ENCODE results near the gene COPB1. TPM values are rescaled to one million over a fixed set of nuclear protein-coding genes. Genes with fewer than 3 reads are reported as not detected.

COPB1 gene
- total RNA-seq, 1 donor = 221 TPM

GRCh38 chr11:14518820-14519219, 19.2 kb upstream of the COPB1 start:
- TF ChIP-seq, protein P1, sequence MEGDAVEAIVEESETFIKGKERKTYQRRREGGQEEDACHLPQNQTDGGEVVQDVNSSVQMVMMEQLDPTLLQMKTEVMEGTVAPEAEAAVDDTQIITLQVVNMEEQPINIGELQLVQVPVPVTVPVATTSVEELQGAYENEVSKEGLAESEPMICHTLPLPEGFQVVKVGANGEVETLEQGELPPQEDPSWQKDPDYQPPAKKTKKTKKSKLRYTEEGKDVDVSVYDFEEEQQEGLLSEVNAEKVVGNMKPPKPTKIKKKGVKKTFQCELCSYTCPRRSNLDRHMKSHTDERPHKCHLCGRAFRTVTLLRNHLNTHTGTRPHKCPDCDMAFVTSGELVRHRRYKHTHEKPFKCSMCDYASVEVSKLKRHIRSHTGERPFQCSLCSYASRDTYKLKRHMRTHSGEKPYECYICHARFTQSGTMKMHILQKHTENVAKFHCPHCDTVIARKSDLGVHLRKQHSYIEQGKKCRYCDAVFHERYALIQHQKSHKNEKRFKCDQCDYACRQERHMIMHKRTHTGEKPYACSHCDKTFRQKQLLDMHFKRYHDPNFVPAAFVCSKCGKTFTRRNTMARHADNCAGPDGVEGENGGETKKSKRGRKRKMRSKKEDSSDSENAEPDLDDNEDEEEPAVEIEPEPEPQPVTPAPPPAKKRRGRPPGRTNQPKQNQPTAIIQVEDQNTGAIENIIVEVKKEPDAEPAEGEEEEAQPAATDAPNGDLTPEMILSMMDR (IDR thresholded peaks at IDR 0.05; ENCODE audit: insufficient read depth, low read length) = no peak
- peak overlapping the region; percentile 68 for H3K4me3 ChIP-seq (ENCODE audit: low read depth, low read length)
- no peak for DNase-seq (ENCODE audit: low read depth)

DNA sequence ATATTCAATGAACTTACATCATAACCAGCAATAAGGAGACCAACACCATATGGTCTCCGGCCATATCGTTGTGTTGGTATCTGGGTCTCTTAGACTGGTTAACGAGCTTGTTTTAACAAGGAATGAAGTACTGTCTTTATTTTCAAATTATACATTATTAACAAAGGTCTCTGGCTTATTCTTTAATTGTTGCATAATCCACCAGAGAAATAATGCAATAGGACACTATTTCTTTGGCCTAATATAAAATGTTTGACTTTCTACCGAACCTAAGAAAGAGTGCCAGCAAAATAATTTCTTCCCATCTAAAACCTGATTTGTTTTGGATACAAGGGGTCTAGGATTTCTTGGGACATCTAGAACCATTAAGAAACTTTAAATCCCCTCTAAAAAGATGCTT, 14.2 kb upstream of the COPB1 start:
- TF ChIP-seq, protein P1 (IDR thresholded peaks at IDR 0.05; ENCODE audit: insufficient read depth, low read length) = no peak
- DNase-seq (ENCODE audit: low read depth) = no peak
- no peak overlapping the region for H3K4me3 ChIP-seq (ENCODE audit: low read depth, low read length)

- H3K4me3 ChIP-seq (ENCODE audit: low read depth, low read length) = no peak overlapping the region
- DNase-seq (ENCODE audit: low read depth) = no peak
- TF ChIP-seq, protein P1 (IDR thresholded peaks at IDR 0.05; ENCODE audit: insufficient read depth, low read length) = no peak
Measured at GRCh38 chr11:14506532-14506931, 6.9 kb upstream of the COPB1 start.

DNA sequence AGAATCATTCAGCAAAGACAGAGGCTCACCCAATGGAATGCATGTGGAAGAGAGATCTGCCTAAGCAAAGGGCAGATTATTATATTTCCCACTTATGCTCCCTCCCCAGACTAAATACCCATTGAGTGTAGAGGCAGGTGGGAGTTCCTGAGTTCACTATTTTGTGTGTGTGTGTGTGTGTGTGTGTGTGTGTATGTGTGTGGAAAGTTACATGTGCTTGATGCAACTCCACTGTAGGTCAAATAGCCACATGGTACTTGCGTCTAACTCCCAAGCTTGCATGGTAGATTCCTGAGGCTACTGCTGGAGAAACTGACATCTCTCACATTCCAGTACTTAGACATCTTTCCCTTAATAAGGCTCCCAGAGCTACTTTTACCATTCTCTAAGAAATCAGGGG, 3.4 kb upstream of the COPB1 start:
- no peak overlapping the region for H3K4me3 ChIP-seq (ENCODE audit: low read depth, low read length)
- TF ChIP-seq, protein P1 (IDR thresholded peaks at IDR 0.05; ENCODE audit: insufficient read depth, low read length) = no peak
- no peak for DNase-seq (ENCODE audit: low read depth)

- DNase-seq (ENCODE audit: low read depth) = no peak
- no peak overlapping the region for H3K4me3 ChIP-seq (ENCODE audit: low read depth, low read length)
- TF ChIP-seq, protein P1 (IDR thresholded peaks at IDR 0.05; ENCODE audit: insufficient read depth, low read length) = no peak
Measured at GRCh38 chr11:14502039-14502438, 2.4 kb upstream of the COPB1 start.

- DNase-seq (ENCODE audit: low read depth) = peak; percentile 66
- TF ChIP-seq, protein P1 (IDR thresholded peaks at IDR 0.05; ENCODE audit: insufficient read depth, low read length) = no peak
- peak overlapping the region; percentile 80 for H3K4me3 ChIP-seq (ENCODE audit: low read depth, low read length)
Measured at GRCh38 chr11:14500181-14500651, 605 bp upstream of the COPB1 start.

DNA sequence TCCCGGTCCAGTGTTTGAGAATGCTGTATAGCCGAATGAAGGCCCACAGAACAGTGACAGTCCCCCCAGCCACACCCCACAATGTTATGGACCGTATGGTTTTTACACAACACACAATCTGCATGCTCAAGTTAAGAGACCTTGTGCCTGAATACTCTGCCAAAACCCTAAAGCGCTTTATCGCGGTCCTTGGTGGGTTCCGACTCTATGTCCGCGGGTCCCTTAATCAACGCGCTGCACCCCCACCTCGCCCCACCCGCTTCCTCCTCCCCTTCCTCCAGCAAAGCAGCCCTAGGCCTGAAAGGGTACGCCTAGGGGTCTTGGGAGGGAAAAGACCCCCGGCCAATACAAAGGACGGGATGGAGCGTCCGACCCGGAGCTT, 442 bp downstream of the COPB1 start:
- DNase-seq (ENCODE audit: low read depth) = no peak
- H3K4me3 ChIP-seq (ENCODE audit: low read depth, low read length) = peak overlapping the region; percentile 80
- TF ChIP-seq, protein P1 (IDR thresholded peaks at IDR 0.05; ENCODE audit: insufficient read depth, low read length) = no peak
